Measurements from ENCODE around the gene PITPNC1.
"Not testable (repeated sequence)": the region's sequence is repeated elsewhere in the genome, so short reads cannot be mapped to it uniquely, and the experiment has no call there.

The PITPNC1 gene

GRCh38 chr17:67570797-67571196 lies 193.7 kb downstream of the PITPNC1 start:
- no peak for DNase-seq (ENCODE audit: low read depth in 1 of 2, low spot score in 1 of 2)

- no peak for DNase-seq (ENCODE audit: low read depth in 1 of 2, low spot score in 1 of 2)
Measured at GRCh38 chr17:67571478-67571877, 194.4 kb downstream of the PITPNC1 start.

GRCh38 chr17:67573987-67574657 lies 197.0 kb downstream of the PITPNC1 start:
- DNase-seq (ENCODE audit: low read depth in 1 of 2, low spot score in 1 of 2): no peak

GRCh38 chr17:67574658-67575293 lies 197.7 kb downstream of the PITPNC1 start:
- no peak for DNase-seq (ENCODE audit: low read depth in 1 of 2, low spot score in 1 of 2)

- no peak for DNase-seq (ENCODE audit: low read depth in 1 of 2, low spot score in 1 of 2)
Measured at GRCh38 chr17:67575325-67575724, 198.2 kb downstream of the PITPNC1 start.

GRCh38 chr17:67576471-67577115 lies 199.5 kb downstream of the PITPNC1 start:
- no peak for DNase-seq (ENCODE audit: low read depth in 1 of 2, low spot score in 1 of 2)

- DNase-seq (ENCODE audit: low read depth in 1 of 2, low spot score in 1 of 2): no peak
Measured at GRCh38 chr17:67577429-67578141, 200.5 kb downstream of the PITPNC1 start.

- DNase-seq (ENCODE audit: low read depth in 1 of 2, low spot score in 1 of 2): no peak
Measured at GRCh38 chr17:67578142-67578457, 201.0 kb downstream of the PITPNC1 start.

GRCh38 chr17:67578679-67579405 lies 201.8 kb downstream of the PITPNC1 start:
- not testable (repeated sequence) for DNase-seq (ENCODE audit: low read depth in 1 of 2, low spot score in 1 of 2)

GRCh38 chr17:67582673-67583081 lies 205.6 kb downstream of the PITPNC1 start:
- DNase-seq (ENCODE audit: low read depth in 1 of 2, low spot score in 1 of 2): no peak

- DNase-seq (ENCODE audit: low read depth in 1 of 2, low spot score in 1 of 2): no peak
Measured at GRCh38 chr17:67585077-67585602, 208.1 kb downstream of the PITPNC1 start.

GRCh38 chr17:67588326-67588725 lies 211.2 kb downstream of the PITPNC1 start:
- no peak for DNase-seq (ENCODE audit: low read depth in 1 of 2, low spot score in 1 of 2)

GRCh38 chr17:67594115-67594880 lies 217.2 kb downstream of the PITPNC1 start:
- no peak for DNase-seq (ENCODE audit: low read depth in 1 of 2, low spot score in 1 of 2)

- DNase-seq (ENCODE audit: low read depth in 1 of 2, low spot score in 1 of 2): no peak
Measured at GRCh38 chr17:67600408-67600807, 223.3 kb downstream of the PITPNC1 start.

GRCh38 chr17:67601897-67602296 lies 224.8 kb downstream of the PITPNC1 start:
- no peak for DNase-seq (ENCODE audit: low read depth in 1 of 2, low spot score in 1 of 2)

- DNase-seq (ENCODE audit: low read depth in 1 of 2, low spot score in 1 of 2): no peak
Measured at GRCh38 chr17:67602444-67602843, 225.4 kb downstream of the PITPNC1 start.

GRCh38 chr17:67602974-67603373 lies 225.9 kb downstream of the PITPNC1 start:
- DNase-seq (ENCODE audit: low read depth in 1 of 2, low spot score in 1 of 2): peak in 1 of 2 donors; percentile 4

- DNase-seq (ENCODE audit: low read depth in 1 of 2, low spot score in 1 of 2): no peak
Measured at GRCh38 chr17:67605256-67605912, 228.3 kb downstream of the PITPNC1 start.

GRCh38 chr17:67606471-67606870 lies 229.4 kb downstream of the PITPNC1 start:
- DNase-seq (ENCODE audit: low read depth in 1 of 2, low spot score in 1 of 2): no peak
